ENCODE measurements around the gene CLDN7.

- TF ChIP-seq CTCF (IDR thresholded peaks at IDR 0.05; ENCODE audit: low read depth, low read length) (no peak), EZH2phosphoT487 (IDR thresholded peaks at IDR 0.05; ENCODE audit: low read depth) (no peak)
Observed at GRCh38 chr17:7258731-7259554, 3.3 kb downstream of the CLDN7 start.
